Measurements from ENCODE around the gene RAB11A. TPM values are rescaled to one million over a fixed set of nuclear protein-coding genes. Genes with fewer than 3 reads are reported as not detected.
"Not testable (repeated sequence)": the region's sequence is repeated elsewhere in the genome, so short reads cannot be mapped to it uniquely, and the experiment has no call there.

The RAB11A gene
- polyA plus RNA-seq, 1 experiment, result 165 TPM

DNA sequence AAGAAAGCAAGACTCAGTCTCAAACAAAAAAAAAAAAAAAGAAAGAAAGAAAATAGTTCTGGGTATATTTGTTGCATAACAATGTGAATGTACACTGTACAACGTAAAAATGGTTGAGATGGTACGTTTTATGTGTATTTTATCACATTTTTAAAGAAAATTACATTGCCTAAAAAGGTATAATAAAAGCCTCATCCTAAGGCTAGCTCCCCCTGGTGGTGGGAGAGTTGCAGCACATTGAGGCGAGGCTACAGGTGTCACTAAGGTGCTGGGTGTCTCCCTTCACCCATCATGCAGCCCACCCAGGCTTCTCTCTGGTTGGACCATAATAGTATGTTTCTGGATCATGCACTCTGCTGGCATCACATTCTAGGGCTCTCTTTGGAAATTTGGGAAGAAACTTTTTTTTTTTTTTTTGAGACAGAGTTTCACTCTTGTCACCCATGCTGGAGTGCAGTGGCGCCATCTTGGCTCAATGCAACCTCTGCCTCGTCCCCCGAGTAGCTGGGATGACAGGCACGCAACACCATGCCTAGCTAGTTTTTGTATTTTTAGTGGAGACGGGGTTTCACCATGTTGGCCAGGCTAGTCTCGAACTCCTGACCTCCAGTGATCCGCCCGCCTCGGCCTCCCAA lies 12.4 kb upstream of the RAB11A start:
- ChIA-PET CTCF (interaction anchor here (0.6 to 4.2 kb wide), 29 partner anchors 8 to 260 kb away, joined by 3 to 46 read pairs (median 4); partner anchors contain the start of gene RAB11A), POLR2A (no interaction called here)
- Histone ChIP-seq H3K36me3 (ENCODE audit: control insufficient read depth, insufficient read depth, low read length) (no peaks in the 10 kb centered on the region), H3K27me3 (ENCODE audit: control insufficient read depth, insufficient read depth, low read length) (no peaks in the 10 kb centered on the region), H3K4me3 (ENCODE audit: low read depth, low read length) (no peak overlapping the region)
- no peak for DNase-seq (ENCODE audit: low read depth)
- TF ChIP-seq, protein P1, sequence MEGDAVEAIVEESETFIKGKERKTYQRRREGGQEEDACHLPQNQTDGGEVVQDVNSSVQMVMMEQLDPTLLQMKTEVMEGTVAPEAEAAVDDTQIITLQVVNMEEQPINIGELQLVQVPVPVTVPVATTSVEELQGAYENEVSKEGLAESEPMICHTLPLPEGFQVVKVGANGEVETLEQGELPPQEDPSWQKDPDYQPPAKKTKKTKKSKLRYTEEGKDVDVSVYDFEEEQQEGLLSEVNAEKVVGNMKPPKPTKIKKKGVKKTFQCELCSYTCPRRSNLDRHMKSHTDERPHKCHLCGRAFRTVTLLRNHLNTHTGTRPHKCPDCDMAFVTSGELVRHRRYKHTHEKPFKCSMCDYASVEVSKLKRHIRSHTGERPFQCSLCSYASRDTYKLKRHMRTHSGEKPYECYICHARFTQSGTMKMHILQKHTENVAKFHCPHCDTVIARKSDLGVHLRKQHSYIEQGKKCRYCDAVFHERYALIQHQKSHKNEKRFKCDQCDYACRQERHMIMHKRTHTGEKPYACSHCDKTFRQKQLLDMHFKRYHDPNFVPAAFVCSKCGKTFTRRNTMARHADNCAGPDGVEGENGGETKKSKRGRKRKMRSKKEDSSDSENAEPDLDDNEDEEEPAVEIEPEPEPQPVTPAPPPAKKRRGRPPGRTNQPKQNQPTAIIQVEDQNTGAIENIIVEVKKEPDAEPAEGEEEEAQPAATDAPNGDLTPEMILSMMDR (IDR thresholded peaks at IDR 0.05; ENCODE audit: insufficient read depth, low read depth, low read length), result peak; percentile 89

DNA sequence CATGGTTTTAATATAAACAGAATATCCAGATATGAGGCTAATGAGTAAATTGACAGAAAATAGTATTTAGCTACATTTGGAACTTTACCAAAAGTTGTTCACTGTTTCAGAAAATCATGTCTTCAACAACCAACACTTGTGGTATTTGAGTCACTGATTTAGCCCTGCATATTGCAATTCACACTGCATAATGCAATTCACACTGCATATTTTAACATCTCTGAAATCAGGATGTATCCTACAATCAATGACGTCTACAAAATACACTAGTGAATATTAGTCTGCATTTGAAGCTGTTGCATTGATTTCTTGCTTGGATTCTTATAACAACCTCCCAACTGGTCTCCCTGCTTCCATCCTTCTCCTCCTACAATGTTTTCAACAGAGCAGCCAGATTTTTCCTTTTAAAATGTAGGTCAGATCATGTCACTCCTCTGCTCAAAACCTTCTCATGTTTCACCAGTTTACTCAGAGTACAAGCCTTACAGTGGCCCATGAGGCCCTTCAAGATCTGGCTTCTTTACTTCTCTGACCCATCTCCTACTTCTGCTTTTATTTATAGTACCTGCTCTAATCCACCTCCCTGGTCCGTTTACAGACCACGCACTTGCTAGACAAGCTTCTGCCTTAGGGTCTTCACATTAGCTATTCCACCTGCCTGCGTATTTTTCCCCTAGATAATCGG lies 11.4 kb upstream of the RAB11A start:
- DNase-seq (ENCODE audit: low read depth), result no peak

DNA sequence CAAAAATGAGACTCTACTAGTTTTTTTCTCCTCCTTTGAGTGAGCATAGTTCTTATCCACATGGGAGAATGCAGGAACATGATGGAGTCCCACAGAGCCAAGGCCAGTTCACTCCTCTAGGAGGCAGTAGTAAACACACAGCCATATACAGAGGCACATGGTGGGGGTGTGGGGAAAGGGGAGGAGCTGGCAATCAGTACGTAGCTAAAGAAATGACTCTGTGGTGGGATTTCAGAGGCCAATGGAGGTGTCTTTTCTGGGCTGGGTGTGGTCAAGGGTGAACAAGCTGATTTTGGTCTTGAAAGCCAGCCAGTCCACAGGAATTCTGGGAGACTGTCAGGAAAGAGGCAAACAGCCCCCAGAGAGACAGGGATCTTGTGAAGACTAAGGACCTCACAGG lies 6.6 kb upstream of the RAB11A start:
- TF ChIP-seq, protein P1 (IDR thresholded peaks at IDR 0.05; ENCODE audit: insufficient read depth, low read depth, low read length), result peak; percentile 41
- ChIA-PET CTCF (interaction anchor here (1.0 to 2.5 kb wide), 4 partner anchors 9 to 224 kb away, joined by 3 to 8 read pairs (median 7); no protein-coding TSS in a partner anchor), POLR2A (no interaction called here)
- DNase-seq (ENCODE audit: low read depth), result no peak
- no peaks in the 10 kb centered on the region for H3K27me3 ChIP-seq (ENCODE audit: control insufficient read depth, insufficient read depth, low read length)
- no peaks in the 10 kb centered on the region for H3K36me3 ChIP-seq (ENCODE audit: control insufficient read depth, insufficient read depth, low read length)
- H3K4me3 ChIP-seq (ENCODE audit: low read depth, low read length), result no peak overlapping the region

More for the DNA sequence above, 11.4 kb upstream of the RAB11A start:
- no peaks in the 10 kb centered on the region for H3K27me3 ChIP-seq (ENCODE audit: control insufficient read depth, insufficient read depth, low read length)
- TF ChIP-seq, protein P1 (IDR thresholded peaks at IDR 0.05; ENCODE audit: insufficient read depth, low read depth, low read length), result no peak
- no peaks in the 10 kb centered on the region for H3K36me3 ChIP-seq (ENCODE audit: control insufficient read depth, insufficient read depth, low read length)
- no peak overlapping the region for H3K4me3 ChIP-seq (ENCODE audit: low read depth, low read length)
- CTCF ChIA-PET, result interaction anchor here (0.6 to 4.2 kb wide), 16 partner anchors 9 to 456 kb away, joined by 3 to 46 read pairs (median 4); partner anchors contain the start of gene RAB11A
- POLR2A ChIA-PET, result no interaction called here

DNA sequence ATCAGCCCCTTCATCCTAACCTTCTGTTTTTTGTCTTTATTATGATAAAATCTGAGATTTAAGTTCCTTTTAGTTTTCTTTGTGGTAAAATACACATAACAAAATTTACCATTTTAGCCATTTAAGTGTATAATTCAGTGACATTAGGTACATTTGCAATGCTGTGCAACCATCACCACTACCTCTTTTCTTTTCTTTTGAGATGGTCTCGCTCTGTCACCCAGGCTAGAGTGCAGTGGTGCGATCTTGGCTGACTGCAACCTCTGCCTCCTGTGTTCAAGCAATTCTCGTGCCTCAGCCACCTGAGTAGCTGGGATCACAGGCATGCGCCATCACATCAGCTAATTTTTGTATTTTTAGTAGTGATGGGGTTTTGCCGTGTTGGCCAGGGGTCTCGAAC lies 6.2 kb upstream of the RAB11A start:
- Histone ChIP-seq H3K36me3 (ENCODE audit: control insufficient read depth, insufficient read depth, low read length) (no peaks in the 10 kb centered on the region), H3K27me3 (ENCODE audit: control insufficient read depth, insufficient read depth, low read length) (no peaks in the 10 kb centered on the region), H3K4me3 (ENCODE audit: low read depth, low read length) (no peak overlapping the region)
- DNase-seq (ENCODE audit: low read depth), result no peak
- CTCF ChIA-PET, result interaction anchor here (2.1 to 2.5 kb wide), 3 partner anchors 9 to 224 kb away, joined by 6 to 8 read pairs (median 8); no protein-coding TSS in a partner anchor
- TF ChIP-seq, protein P1 (IDR thresholded peaks at IDR 0.05; ENCODE audit: insufficient read depth, low read depth, low read length), result no peak
- POLR2A ChIA-PET, result no interaction called here

DNA sequence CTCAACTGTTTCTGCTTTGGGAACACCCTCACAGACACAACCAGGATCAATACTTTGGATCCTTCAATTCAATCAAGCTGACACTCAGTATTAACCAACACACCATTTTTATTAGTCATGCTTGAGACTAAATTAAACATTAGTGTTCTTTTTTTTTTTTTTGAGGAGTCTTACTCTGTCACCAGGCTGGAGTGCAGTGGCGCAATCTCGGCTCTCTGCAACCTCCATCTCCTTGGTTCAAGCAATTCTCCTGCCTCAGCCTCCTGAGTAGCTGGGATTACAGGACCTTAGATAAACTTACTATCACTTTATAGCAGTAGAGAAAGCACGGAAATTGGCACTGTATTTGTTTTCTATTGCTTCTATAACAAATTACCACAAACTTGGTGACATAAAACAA lies 2.0 kb upstream of the RAB11A start:
- Histone ChIP-seq H3K4me3 (ENCODE audit: low read depth, low read length) (no peak overlapping the region), H3K36me3 (ENCODE audit: control insufficient read depth, insufficient read depth, low read length) (no peaks in the 10 kb centered on the region), H3K27me3 (ENCODE audit: control insufficient read depth, insufficient read depth, low read length) (no peaks in the 10 kb centered on the region)
- TF ChIP-seq, protein P1 (IDR thresholded peaks at IDR 0.05; ENCODE audit: insufficient read depth, low read depth, low read length), result no peak
- CTCF ChIA-PET, result interaction anchor here (6.8 kb wide), 1 partner anchor 10 kb away, joined by 46 read pairs; no protein-coding TSS in a partner anchor
- POLR2A ChIA-PET, result no interaction called here
- no peak for DNase-seq (ENCODE audit: low read depth)

DNA sequence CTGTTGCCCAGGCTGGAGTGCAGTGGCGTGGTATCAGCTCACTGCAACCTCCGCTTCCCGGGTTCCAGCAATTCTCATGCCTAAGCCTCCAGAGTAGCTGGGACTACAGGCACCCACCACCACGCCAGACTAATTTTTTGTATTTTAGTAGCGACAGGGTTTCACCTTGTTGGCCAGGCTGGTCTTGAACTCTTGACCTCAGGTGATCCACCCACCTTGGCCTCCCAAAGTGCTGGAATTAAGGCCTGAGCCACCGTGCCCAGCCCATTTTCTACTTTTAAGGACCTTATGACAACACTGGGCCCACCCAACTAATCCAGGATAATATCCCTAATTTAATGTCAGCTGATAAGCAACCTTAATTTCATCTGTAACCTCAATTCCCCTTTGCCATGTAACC lies 1.4 kb upstream of the RAB11A start:
- H3K36me3 ChIP-seq (ENCODE audit: control insufficient read depth, insufficient read depth, low read length); H3K4me3 ChIP-seq (ENCODE audit: low read depth, low read length); H3K27me3 ChIP-seq (ENCODE audit: control insufficient read depth, insufficient read depth, low read length); DNase-seq (ENCODE audit: low read depth); POLR2A ChIA-PET: not testable (repeated sequence)
- CTCF ChIA-PET, result interaction anchor here (1.3 to 6.8 kb wide), 3 partner anchors 10 to 230 kb away, joined by 3 to 46 read pairs (median 5); no protein-coding TSS in a partner anchor
